Measurements from ENCODE around the gene PDIA4. TPM values are rescaled to one million over a fixed set of nuclear protein-coding genes. Genes with fewer than 3 reads are reported as not detected.
A peak's percentile ranks its signal among the peaks of the same experiment; 100 is the strongest.

Gene PDIA4
- total RNA-seq, 1 donor from 2014 or later: 142 TPM

GRCh38 chr7:149071182-149071635, 42.9 kb upstream of the PDIA4 start:
- H3K4me3 ChIP-seq: no peak overlapping the region
- Mint-ChIP-seq H3K9me3 (no peaks in the 10 kb centered on the region), H3K4me3 (no peak overlapping the region), H3K27me3 (ENCODE audit: insufficient read depth, low read depth) (peaks cover 2% of the 10 kb centered on the region), H3K4me1 (no peaks in the 10 kb centered on the region), H3K36me3 (peaks cover 30% of the 10 kb centered on the region), H3K27ac (no peak overlapping the region)
- no peaks in the 10 kb centered on the region for H4K20me1 ChIP-seq (ENCODE audit: low read depth)
- peaks cover 3% of the 10 kb centered on the region for H3K36me3 ChIP-seq
- H3K27ac ChIP-seq: no peak overlapping the region
- H3K9me3 ChIP-seq (ENCODE audit: low read depth): no peaks in the 10 kb centered on the region
- H3K9ac ChIP-seq: no peak overlapping the region
- TF ChIP-seq CTCF (IDR thresholded peaks at IDR 0.05) (no peak), EZH2 (IDR thresholded peaks at IDR 0.05) (no peak), EZH2phosphoT487 (IDR thresholded peaks at IDR 0.05) (no peak)
- no peak overlapping the region for H2AFZ ChIP-seq (replicated peaks)
- peaks cover 6% of the 10 kb centered on the region for H3F3A ChIP-seq (ENCODE audit: low read depth)
- no peaks in the 10 kb centered on the region for H3K4me1 ChIP-seq
- H3K79me2 ChIP-seq (ENCODE audit: low read depth): no peaks in the 10 kb centered on the region
- no peaks in the 10 kb centered on the region for H3K27me3 ChIP-seq
- DNase-seq (ENCODE audit: low spot score): no peak
- H3K4me2 ChIP-seq: no peak overlapping the region

DNA sequence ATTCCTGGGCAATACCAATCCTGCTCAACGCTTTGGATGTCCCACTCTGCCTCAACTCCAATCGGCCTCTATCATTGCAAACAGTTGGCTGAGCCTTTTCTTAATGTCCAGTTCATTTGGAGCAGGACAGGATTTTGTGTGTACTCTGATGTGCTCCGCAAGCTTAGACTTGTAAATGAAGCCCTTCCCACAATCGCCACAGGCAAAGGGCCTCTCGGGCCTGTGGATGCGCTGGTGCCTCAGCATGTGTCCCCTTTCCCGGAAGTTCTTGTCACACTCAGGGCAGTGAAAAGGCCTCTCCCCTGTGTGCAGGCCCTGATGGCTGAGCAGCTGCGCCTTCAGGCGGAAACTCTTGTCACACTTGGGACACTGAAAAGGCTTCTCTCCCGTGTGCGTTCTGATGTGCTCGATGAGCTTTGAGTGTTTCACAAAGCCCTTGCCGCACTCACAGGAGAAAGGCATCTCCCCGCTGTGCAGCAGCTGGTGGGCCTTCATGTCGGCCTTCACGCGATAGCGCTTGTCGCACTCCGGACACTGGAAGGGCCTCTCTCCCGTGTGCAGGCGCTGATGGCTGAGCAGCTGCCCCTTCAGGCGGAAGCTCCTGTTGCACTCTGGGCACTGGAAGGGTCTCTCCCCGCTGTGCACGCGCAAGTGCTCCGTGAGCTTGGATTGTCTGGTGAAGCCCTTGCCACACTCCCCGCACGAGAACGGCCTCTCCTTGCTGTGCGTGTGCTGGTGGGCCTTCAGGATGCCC, 42.2 kb upstream of the PDIA4 start:
- no peak overlapping the region for H2AFZ ChIP-seq (replicated peaks)

GRCh38 chr7:149067869-149068268, 39.6 kb upstream of the PDIA4 start:
- Histone ChIP-seq H4K20me1 (ENCODE audit: low read depth) (no peaks in the 10 kb centered on the region), H3K4me2 (no peak overlapping the region), H3K4me3 (no peak overlapping the region), H3K9me3 (ENCODE audit: low read depth) (no peaks in the 10 kb centered on the region), H3K27ac (no peak overlapping the region), H3K4me1 (no peaks in the 10 kb centered on the region), H3K79me2 (ENCODE audit: low read depth) (no peaks in the 10 kb centered on the region), H3K9ac (no peak overlapping the region), H2AFZ (replicated peaks) (no peak overlapping the region), H3K27me3 (no peaks in the 10 kb centered on the region), H3F3A (ENCODE audit: low read depth) (peaks cover 13% of the 10 kb centered on the region), H3K36me3 (peaks cover 2% of the 10 kb centered on the region)
- TF ChIP-seq CTCF (IDR thresholded peaks at IDR 0.05): no peak
- TF ChIP-seq EZH2phosphoT487 (IDR thresholded peaks at IDR 0.05): no peak
- no peak for TF ChIP-seq EZH2 (IDR thresholded peaks at IDR 0.05)
- H3K36me3 Mint-ChIP-seq: peaks cover 20% of the 10 kb centered on the region
- peaks cover 5% of the 10 kb centered on the region for H3K4me1 Mint-ChIP-seq
- H3K27ac Mint-ChIP-seq: no peak overlapping the region
- no peaks in the 10 kb centered on the region for H3K9me3 Mint-ChIP-seq
- H3K4me3 Mint-ChIP-seq: peak overlapping the region; percentile 3
- peaks cover 2% of the 10 kb centered on the region for H3K27me3 Mint-ChIP-seq (ENCODE audit: insufficient read depth, low read depth)
- no peak for DNase-seq (ENCODE audit: low spot score)

More for the DNA sequence above, 42.2 kb upstream of the PDIA4 start:
- Histone ChIP-seq H3K9me3 (ENCODE audit: low read depth) (no peaks in the 10 kb centered on the region), H3K27ac (no peak overlapping the region), H3K9ac (no peak overlapping the region), H3K4me3 (no peak overlapping the region), H3K79me2 (ENCODE audit: low read depth) (no peaks in the 10 kb centered on the region), H3K4me2 (no peak overlapping the region), H3K36me3 (peaks cover 3% of the 10 kb centered on the region), H3K27me3 (no peaks in the 10 kb centered on the region), H4K20me1 (ENCODE audit: low read depth) (no peaks in the 10 kb centered on the region), H3F3A (ENCODE audit: low read depth) (peaks cover 6% of the 10 kb centered on the region), H3K4me1 (no peaks in the 10 kb centered on the region)
- Mint-ChIP-seq H3K27ac (no peak overlapping the region), H3K4me1 (no peaks in the 10 kb centered on the region), H3K27me3 (ENCODE audit: insufficient read depth, low read depth) (peaks cover 2% of the 10 kb centered on the region), H3K36me3 (peaks cover 30% of the 10 kb centered on the region), H3K9me3 (no peaks in the 10 kb centered on the region), H3K4me3 (no peak overlapping the region)
- TF ChIP-seq EZH2 (IDR thresholded peaks at IDR 0.05) (no peak), CTCF (IDR thresholded peaks at IDR 0.05) (no peak), EZH2phosphoT487 (IDR thresholded peaks at IDR 0.05) (no peak)
- no peak for DNase-seq (ENCODE audit: low spot score)

All from neural progenitor cell (in vitro differentiated cells).